ENCODE data around the gene SYNGAP1. TPM values are rescaled to one million over a fixed set of nuclear protein-coding genes. Genes with fewer than 3 reads are reported as not detected.
A peak's percentile ranks its signal among the peaks of the same experiment; 100 is the strongest.

Gene SYNGAP1
- total and polyA plus RNA-seq, 9 of the 15 experiments (the other 6 are each of a cell fraction or from before 2014, with no cell fraction given) = 0.01 to 22.8 (median 3.2) TPM

- BruUV-seq (replicated peaks) = no TSS peak
- no peak overlapping the region for H3K9ac ChIP-seq (ENCODE audit: insufficient read depth in 1 of 2, low read depth in 2 of 2, low read length in 2 of 2)
- peak overlapping the region; percentile 1; the same call in 1 of the 2 replicates for H2AFZ ChIP-seq (ENCODE audit: low read depth, low read length)
- ATAC-seq = peak; percentile 70
- WGBS (ENCODE audit: insufficient coverage, low coverage, missing lambda C conversion rate) = 30% methylated on average over 3 of the region's 3 CpGs
- H3K36me3 ChIP-seq (ENCODE audit: control insufficient read depth, insufficient read depth, low read length) = no peaks in the 10 kb centered on the region
- no peaks in the 10 kb centered on the region for H4K20me1 ChIP-seq (replicated peaks; ENCODE audit: control insufficient read depth, insufficient read depth, low read length)
- peak in 1 of 4 experiments; percentile 38 for DNase-seq (ENCODE audit: extremely low read depth in 1 of 4, low spot score in 3 of 4)
- peaks cover 7 to 18% of the 10 kb centered on the region in 2 experiments; a peak in 4 of 5 replicates for H3K4me1 ChIP-seq (replicated peaks in 1 of 2; ENCODE audit: control insufficient read depth in 2 of 2, insufficient read depth in 2 of 2, low read length in 2 of 2)
- intact Hi-C loops (cut with micrococcal nuclease) (no loop called here), in situ Hi-C loops (cut with MboI) (no loop called here)
- no peak overlapping the region for H3K4me3 ChIP-seq
- no peak overlapping the region for H3K27ac ChIP-seq (ENCODE audit: extremely low read depth, low read depth, low read length)
- CTCF ChIA-PET (ENCODE audit: low intra/inter-chr PET ratio) = interaction anchor here (0.9 kb wide), 1 partner anchor 99 kb away, joined by 4 read pairs; no protein-coding TSS in a partner anchor
- no peaks in the 10 kb centered on the region for H3K27me3 ChIP-seq (ENCODE audit: control insufficient read depth in 2 of 2, insufficient read depth in 2 of 2, low read length in 2 of 2)
- H3K9me1 ChIP-seq (ENCODE audit: control insufficient read depth, insufficient read depth, low read length) = no peaks in the 10 kb centered on the region
- POLR2A ChIA-PET = interaction anchor here (0.6 to 1.5 kb wide), 6 partner anchors 10 to 352 kb away, joined by 3 to 6 read pairs (median 3); partner anchors contain the start of gene ZBTB9
- peak; percentile 55 for FAIRE-seq
- no peaks in the 10 kb centered on the region for H3K79me2 ChIP-seq (ENCODE audit: control insufficient read depth, insufficient read depth, low read length)
- H3K9me3 ChIP-seq (replicated peaks; ENCODE audit: control insufficient read depth, insufficient read depth, low read depth, low read length) = no peaks in the 10 kb centered on the region
- no peak overlapping the region for H3K4me2 ChIP-seq (ENCODE audit: insufficient read depth, low read length)
- TF ChIP-seq ZNF140 (CRISPR knock-in tag; IDR thresholded peaks at IDR 0.05) = no peak
- TF ChIP-seq CTCF (IDR thresholded peaks at IDR 0.05 in 2 of 3, conservative IDR thresholded peaks at IDR 0.05 in 1 of 3; ENCODE audit: insufficient read depth in 2 of 3, low read depth in 1 of 3, low read length in 3 of 3) = peak in 1 of 3 experiments; percentile 19; a peak in 2 of 6 replicates
- TF ChIP-seq SETDB1 (IDR thresholded peaks at IDR 0.05; ENCODE audit: low read length) = no peak
- TF ChIP-seq ZNF121 (CRISPR knock-in tag; conservative IDR thresholded peaks at IDR 0.05) = peak; percentile 66
- TF ChIP-seq PHF21A (IDR thresholded peaks at IDR 0.05; ENCODE audit: borderline replicate concordance, low read depth) = no peak
- TF ChIP-seq, protein P1, sequence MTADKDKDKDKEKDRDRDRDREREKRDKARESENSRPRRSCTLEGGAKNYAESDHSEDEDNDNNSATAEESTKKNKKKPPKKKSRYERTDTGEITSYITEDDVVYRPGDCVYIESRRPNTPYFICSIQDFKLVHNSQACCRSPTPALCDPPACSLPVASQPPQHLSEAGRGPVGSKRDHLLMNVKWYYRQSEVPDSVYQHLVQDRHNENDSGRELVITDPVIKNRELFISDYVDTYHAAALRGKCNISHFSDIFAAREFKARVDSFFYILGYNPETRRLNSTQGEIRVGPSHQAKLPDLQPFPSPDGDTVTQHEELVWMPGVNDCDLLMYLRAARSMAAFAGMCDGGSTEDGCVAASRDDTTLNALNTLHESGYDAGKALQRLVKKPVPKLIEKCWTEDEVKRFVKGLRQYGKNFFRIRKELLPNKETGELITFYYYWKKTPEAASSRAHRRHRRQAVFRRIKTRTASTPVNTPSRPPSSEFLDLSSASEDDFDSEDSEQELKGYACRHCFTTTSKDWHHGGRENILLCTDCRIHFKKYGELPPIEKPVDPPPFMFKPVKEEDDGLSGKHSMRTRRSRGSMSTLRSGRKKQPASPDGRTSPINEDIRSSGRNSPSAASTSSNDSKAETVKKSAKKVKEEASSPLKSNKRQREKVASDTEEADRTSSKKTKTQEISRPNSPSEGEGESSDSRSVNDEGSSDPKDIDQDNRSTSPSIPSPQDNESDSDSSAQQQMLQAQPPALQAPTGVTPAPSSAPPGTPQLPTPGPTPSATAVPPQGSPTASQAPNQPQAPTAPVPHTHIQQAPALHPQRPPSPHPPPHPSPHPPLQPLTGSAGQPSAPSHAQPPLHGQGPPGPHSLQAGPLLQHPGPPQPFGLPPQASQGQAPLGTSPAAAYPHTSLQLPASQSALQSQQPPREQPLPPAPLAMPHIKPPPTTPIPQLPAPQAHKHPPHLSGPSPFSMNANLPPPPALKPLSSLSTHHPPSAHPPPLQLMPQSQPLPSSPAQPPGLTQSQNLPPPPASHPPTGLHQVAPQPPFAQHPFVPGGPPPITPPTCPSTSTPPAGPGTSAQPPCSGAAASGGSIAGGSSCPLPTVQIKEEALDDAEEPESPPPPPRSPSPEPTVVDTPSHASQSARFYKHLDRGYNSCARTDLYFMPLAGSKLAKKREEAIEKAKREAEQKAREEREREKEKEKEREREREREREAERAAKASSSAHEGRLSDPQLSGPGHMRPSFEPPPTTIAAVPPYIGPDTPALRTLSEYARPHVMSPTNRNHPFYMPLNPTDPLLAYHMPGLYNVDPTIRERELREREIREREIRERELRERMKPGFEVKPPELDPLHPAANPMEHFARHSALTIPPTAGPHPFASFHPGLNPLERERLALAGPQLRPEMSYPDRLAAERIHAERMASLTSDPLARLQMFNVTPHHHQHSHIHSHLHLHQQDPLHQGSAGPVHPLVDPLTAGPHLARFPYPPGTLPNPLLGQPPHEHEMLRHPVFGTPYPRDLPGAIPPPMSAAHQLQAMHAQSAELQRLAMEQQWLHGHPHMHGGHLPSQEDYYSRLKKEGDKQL (CRISPR knock-in tag; IDR thresholded peaks at IDR 0.05; ENCODE audit: borderline replicate concordance) = no peak
- no peak for TF ChIP-seq VEZF1 (CRISPR knock-in tag; IDR thresholded peaks at IDR 0.05)
- TF ChIP-seq, protein P2, sequence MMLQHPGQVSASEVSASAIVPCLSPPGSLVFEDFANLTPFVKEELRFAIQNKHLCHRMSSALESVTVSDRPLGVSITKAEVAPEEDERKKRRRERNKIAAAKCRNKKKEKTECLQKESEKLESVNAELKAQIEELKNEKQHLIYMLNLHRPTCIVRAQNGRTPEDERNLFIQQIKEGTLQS (IDR thresholded peaks at IDR 0.05) = peak; percentile 41
- TF ChIP-seq, protein P2 (CRISPR knock-in tag; conservative IDR thresholded peaks at IDR 0.05) = no peak
- TF ChIP-seq NEUROD1 (IDR thresholded peaks at IDR 0.05; ENCODE audit: borderline replicate concordance, low read depth, low read length, partially characterized antibody) = no peak
Observed at GRCh38 chr6:33490198-33490597, 70.3 kb downstream of the SYNGAP1 start.
